HG03280 (cell line): ENCODE data around the gene PRR5L.

Experiments used
- ATAC-seq: cut with Tn5 transposase; IDR thresholded peaks from one replicate; pipeline ENCODE4 v1.9.1; 2021; ENCODE audit warnings: mild to moderate bottlenecking, moderate library complexity; ENCODE audit not compliant: unreplicated experiment

Gene PRR5L

DNA sequence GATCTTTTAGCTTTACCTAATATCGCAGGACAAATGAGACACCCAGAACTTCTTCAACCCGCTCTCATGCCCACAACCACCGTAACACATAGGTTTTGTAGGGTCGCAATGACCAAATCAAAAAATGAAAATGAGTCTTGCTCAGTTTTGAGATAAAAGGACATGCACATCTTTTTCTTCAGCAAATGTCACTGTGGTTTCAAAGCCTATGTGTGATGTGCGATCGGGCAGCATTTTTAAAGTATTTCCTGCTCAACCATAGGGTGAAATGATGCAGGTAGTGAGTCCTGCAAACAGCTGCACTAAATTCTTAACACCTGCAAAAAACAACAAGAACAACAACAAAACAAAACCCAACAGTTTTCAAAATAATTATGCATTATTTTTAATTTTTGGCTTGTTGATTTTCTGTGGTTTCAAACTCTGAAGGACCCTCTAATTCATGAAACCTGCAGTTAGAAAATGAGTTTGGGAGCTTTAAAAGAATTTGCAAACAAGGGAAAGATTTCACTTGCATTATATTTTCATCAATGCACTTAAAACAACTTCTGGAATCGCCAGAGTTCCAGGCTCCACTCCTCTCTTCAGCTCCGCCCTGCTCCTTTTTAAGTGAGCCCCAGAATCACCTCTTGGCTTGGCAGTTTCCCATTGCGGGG is 79.4 kb downstream of the PRR5L start:
- ATAC-seq, result no peak

DNA sequence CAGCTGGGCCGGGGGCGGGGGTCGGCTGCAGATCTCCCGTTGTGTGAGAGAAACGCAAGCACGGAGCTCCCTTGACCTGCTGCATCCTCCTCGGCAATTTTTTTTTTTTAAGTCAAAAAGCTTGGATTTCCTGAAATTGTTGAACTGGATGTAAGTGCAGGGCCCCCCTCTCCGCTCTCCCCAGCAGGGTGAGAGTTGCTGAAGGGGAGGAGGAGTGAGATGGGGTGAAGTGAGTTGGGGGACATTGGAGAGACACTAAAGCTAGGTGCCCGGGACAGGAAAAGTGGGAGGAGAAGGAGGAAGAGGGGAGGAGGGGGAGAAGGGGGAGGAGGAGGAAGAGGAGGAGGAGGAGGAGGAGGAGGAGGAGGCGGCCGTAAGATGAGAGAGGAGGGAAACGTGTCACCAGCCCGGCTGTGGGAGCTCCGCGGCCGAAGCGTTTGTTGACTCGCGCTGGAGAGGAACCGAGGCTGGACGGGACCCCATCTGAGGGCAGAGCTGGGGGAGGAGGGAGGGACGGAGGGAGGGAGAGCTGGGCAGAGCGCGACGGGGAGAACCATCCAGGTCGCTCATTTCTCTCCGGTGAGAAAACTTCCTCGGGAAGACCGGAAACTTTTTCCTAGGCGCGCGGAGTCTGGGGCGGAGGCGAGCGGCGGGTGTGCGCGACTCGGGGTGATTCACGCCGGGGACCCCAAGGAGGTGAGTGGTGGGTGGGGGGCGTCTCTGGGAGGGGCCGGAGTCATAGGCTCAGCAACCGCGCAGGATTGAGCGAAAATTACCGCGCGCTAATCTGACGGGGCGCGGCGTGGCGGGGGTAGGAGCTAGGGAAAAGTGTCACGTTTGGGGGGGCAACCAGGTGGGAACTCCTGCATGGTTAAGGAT is 80.2 kb downstream of the PRR5L start:
- no peak for ATAC-seq

DNA sequence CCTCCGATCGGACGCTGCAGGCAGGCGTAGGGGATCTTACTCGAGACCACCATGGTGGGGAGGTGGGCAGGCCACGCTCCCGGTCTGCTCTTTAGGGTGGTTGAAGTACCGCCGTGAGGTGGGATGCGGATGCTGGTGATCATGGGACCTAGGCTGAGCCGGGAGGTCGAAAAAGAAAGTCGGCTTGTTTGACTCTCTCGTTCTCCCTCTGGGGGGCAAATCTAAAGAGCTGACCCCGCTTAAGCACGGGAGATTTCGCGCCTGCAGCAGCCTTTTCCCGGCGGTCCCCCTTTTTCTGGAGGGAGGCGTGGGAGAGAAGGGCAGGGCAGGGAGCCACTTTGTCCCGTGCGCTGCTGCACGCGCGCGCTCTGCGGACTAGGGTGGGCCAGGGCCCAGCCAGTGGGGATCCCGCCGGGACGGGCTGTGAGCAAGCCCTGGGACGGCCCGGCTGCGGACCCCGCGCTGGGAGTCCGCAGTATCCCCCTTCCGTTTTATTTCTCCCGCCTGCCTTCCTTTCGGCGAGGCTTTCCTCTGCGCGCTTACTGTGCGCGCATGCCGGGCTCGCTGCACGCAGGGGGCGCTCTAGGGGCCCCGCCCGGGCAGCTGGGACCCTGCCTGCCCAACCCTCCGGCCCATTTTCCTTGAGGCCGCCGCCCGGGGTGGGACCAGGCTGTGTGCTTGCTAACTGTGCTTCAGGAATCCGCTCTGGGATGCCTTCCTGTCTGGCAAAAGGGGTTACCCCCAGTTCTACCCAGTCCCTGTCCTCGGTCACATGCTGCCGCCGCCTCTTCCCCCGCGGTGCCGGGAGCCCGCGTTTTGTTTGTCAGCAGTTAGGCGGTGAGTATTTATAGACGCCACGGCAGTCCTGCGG is 81.0 kb downstream of the PRR5L start:
- no peak for ATAC-seq

DNA sequence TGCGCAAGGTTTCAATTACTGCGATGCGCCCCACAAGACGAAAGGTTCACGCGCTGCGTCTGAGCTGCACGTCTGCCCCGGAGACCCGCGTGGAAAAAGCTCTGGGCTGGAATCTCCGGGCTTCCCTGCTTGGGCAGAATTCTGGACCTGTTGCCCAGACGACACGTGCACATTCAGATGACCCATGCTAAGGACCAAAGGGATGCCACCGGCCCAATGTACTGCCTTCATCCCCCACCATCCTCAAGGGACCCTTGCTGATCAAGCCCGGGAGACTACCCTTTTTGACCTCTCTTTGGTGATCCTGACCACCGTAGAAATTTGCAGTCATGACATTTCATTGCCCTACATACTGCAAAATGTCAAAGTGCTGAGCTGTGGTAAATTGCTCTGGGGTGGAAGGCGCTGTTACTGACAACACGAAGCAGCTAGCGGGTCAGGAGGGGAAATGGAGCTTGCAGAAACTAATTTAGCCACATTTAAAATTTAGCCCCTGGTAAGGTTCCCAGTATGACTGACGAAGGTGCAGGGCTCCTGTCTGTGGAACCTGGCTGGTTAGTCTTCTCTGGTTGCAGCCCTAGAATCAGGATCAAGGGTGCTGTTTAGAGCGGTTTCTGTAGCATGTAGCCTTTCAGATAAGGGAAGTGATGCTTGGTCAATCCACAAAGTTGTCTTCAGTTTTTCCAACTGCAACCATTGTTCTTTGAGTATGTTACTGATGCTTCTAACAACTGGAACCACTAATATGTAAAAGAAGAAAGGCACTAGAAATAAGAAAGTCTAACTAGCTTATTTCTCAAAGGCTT is 81.9 kb downstream of the PRR5L start:
- no peak for ATAC-seq

DNA sequence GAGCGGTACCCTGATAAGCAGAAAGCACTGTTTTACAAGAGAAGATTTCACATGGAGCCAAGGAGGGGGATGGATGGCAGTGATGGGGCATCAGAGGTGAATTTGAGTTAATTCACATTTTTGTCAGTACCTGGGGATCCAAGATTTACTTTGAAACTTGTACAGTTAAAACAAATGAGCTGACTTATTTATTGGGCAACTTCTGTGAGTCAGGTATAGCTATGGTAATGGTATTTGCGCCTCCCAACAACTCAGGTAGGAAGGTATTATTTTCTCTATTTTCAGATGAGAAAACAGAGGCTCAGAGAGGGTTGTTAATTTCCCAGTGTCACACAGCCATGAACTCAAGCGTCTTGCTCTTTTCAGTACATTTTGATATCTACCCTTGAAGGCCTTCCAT is 83.6 kb downstream of the PRR5L start:
- ATAC-seq, result no peak

DNA sequence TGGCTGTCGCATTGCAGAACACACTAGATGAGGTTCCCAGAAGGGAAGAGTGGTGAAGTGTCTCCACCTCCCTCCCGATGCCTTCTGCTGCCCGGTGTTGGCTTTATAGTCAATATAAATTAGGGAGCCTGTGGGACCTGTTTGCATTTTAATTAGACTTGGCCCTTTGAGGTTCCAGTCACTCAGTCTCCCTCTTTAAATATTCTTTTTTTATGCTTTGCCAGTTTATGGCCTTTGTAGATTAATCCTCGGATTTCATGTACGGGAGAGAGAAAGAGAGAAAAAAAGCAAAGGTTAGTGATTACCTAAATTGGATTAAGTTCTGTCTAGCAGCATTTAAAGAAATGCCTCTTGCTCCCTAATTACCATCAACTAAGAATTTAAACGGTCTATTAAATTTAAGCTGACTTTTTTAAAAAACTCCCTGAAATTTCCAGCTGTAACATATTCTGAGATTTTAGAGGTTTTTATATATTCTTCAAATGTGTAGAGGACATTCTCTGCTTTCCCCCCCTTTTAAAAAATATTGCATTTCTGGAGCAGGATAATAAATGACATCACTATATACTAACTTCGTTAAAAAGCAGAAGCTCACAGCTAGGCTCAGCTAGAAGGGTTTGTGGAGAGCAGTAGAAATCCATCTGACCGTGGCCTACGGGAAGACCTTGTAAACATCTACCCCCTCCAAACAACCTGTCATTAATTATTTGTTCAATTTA is 84.4 kb downstream of the PRR5L start:
- no peak for ATAC-seq

DNA sequence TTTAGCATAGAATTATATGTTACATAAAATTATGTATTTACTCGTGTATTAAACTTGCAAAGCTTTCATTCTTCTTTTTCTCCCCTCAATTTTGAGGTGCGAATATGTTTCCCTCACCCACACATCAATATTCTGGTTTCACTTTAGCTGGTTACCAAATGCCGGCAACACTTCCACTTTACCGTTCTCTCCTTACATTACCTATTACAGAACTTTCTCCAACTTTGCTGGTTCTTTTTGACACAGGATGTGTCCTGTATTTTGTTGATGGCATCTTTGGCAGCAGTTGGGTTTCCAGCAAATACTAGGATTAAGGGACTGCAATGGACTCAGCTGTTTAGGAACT is 84.9 kb downstream of the PRR5L start:
- no peak for ATAC-seq

DNA sequence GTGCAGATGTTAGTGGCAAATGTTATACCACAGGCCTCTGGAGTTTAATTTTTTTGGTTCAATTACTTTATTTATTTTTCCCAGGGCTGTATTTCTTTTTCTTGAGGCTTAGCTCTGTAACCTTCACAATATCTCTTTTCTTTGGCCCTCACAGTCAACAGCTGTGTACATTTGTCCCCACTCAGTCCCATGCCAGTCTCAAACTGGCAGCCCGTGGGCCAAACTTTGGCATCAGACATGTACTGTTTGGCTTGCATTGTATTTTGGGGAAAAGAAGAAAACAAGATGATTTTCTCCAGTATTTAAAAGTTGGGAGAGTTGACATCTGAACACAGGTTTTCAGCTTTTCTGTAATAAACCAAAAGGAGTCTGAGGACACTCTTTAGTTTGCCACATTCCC is 87.1 kb downstream of the PRR5L start:
- no peak for ATAC-seq

DNA sequence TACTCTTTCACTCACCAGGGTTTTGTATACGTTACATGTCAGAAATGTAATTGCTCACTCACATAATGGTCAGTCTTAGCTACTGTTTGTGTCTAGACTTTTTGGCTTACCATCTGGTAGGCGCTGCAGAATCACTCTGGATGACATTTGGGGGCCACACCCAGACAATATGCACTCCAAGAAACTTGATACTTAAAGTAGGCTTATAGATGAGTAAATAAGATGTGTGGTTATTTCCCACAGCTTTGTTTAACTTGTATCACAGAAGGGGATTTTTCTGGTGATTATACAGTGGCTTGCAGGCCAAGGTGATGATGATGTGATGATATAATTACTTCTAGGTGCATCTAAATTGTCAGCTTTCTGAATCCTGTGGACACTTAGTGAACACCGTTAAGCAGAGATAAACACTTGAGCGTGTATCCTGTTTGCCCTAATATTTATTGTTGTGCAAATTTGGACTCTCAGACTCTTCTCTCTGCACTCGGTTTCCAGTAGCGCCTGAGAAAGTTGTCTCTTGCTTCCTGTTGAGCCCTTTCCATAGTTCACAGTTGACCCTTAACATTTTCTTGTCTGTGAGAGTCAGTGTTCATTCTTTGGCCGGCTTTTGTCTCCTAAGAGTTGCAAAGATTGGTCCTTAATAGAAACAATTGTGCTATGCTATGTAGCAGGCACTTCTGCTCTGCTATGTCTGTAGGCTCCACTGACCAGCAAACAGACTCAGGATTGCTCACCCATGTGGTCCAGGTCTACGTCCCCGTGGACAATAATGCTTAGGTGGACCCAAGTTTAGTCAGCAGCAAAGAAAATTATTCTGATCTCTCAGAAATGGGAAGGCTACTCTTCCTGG is 89.3 kb downstream of the PRR5L start:
- ATAC-seq, result no peak

DNA sequence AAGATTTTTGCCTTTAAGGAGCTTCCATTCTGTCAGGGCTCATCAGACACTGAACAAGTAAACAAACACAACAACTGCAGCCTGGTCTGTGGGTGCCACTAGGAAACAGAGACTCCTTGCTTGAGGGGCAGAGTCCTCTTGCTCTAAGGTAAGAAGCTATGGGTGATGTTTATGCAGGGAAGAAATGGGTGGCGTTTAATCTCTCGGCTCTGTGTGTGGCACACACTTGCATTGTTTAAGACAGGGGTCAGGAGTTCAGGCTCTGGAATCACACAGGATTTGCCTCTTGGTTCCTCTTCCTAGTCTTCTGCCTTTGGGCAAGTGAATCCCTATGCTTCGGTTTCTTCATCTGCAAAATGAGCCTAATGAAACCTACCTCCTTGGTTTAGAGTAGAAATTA is 90.3 kb downstream of the PRR5L start:
- ATAC-seq, result no peak

DNA sequence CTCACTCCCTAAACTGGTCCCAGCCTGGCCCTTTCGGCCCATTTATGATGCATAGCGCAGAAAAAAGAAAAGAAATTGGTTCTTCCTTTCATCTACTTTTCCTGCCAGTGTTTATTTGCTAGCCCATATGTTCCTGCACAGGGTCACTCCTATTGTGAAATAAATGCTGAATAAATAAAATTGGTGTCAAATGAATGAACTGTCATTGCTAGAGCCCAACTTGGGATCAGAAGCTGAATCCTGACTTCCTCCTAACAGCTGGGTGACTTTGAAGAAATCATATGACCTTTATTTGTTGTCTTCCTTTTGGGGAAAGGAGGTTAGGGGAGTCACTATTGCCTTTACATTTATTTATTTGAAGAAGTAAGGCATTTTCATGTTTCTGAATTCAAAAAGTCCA is 92.0 kb downstream of the PRR5L start:
- ATAC-seq, result no peak

DNA sequence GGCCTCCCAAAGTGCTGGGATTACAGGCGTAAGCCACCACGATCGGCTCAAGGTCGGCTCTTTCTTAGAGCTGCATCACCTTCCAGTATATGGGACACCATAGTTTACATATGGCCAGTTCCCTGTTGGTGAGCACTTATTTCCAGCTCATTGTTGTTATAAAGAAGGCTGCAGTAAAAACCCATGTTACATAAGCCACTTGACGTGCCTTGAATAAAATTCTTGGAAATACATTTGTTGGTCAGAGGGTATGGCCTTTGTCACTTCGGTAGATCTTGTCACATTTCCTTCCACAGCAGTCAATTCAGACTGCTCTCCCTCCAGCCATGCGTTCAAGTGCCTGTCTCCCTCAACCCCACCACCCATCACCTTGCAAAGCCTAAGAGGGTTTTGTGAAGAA is 92.9 kb downstream of the PRR5L start:
- no peak for ATAC-seq

DNA sequence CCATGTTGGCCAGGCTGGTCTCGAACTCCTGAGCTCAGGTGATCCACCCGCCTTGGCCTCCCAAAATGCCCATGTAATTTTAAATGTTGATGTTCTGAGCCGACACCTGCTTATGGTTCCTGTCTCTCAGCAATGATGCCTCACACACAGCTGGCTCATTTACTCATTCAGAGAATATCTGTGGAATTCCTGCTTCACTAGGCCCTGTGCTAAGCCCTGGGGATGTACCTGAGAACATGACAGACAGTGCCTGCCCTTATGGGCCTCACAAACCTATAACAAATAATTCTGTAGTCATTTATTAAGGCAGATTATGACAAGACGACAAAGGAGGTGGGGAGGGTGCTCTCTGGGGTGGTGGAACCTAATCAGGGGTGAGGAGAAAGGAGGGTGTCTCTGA is 93.7 kb downstream of the PRR5L start:
- ATAC-seq, result no peak

DNA sequence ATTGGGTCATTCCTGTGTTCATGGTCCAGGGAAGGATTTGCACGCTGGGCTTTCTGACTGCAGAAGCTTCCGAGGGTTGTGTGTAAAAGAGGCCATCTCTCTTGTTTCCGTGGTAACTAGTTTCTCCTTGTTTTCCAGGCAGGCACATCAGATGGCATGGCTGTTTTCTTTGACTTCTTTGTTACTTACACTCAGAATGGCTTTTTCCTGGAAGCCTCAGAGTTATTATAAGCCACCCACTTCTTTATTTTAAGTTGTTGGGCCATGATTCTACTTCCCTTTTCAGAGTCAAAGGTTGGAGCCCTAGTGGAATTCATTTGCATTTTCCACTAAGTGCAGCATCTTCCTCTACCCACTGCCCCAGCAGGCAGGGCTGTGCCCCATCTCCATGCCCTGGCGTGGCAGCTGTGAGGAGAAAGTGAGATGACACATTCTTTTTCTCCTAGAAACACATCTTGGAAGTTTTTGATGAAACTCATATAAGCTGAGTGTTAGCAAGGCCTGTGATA is 94.9 kb downstream of the PRR5L start:
- ATAC-seq, result no peak

DNA sequence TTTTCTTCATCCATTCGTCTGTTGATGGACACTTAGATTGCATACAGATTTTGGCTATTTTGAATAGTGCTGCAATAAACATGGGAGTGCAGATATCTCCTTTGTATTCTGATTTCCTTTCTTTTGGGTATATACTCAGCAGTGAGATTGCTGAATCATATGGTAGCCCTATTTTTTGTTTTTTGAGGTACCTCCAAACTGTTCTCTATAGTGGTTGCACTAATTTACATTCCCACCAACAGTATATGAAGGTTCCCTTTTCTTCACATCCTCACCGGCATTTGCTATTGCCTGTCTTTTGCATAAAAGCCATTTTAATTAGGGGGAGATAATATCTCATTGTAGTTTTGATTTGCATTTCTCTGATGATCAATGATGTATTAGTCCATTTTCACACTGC is 96.1 kb downstream of the PRR5L start:
- no peak for ATAC-seq

DNA sequence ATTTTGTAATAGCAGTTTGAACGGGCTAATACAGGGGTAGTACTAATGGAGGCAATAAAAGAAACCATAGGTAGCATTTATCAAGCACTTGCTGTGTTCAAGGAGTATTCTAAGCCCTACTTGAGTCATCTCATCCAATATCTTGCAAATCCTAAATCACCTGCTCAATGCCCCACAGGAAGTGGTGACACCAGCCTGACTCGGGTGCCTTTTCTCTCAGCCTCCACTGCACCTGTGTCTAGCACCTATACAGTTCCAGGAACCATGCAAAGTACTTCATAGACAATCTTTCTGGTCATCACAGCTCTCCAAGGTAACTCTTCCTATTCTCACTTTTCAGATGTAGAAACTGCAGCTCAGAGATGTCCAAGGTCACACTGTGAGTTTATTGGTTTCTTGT is 98.0 kb downstream of the PRR5L start:
- ATAC-seq, result no peak

DNA sequence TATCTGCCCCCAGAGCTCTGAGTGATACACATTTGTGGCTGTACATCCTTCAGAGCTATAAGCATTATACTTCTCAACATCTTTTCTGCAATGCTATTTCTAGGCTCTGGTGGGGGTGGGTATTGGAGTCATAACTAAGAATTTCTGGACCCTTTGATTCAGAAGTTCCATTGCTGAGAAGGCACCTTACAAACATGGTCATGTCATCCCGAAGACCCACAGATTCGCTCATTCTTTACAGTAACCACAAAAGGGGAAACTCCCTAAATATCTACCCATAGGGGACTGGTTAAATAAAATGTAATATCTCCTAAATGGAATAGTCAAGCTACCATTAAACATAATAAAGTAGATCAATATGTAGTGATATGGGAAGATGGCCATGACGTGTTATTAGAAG is 98.8 kb downstream of the PRR5L start:
- no peak for ATAC-seq

DNA sequence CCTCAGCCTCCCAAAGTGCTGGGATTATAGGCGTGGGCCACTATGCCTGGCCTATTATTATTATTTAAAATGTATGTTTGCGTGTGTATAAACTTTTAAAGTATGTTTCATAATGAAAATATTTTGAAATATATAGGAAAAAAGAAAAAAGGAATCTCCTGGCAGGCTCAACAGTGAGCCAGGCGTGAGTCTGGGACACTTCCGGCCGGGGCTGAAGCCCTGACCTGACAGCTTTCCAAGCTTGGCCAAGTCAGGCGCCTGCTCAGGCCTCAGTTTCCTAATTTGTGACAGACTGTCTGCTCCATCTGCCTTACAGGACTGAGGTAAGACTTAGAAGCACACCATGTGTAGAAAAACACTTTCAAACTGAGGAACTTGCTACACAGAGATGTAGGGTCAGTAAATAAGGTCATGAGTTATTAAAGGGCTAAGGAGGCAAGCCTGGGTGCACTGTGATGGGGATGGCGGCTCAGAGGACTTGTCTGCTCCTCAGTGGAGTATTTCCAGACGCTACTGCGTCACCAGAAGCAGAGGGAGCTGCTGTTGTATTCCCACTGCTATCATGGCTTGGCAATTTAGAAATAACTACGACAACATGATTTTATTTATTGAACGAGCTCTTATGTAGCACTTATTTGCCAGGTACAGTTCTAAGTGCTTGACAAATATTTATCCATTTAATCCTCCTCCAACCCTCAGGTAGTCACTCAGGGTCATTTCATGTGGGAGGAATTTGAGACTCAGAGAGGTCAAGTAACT is 100.1 kb downstream of the PRR5L start:
- ATAC-seq, result no peak
